Osteoblast (primary cell): ENCODE data around the gene RAB25. TPM values are rescaled to one million over a fixed set of nuclear protein-coding genes. Genes with fewer than 3 reads are reported as not detected.
"Not testable (repeated sequence)": the region's sequence is repeated elsewhere in the genome, so short reads cannot be mapped to it uniquely, and the experiment has no call there.

Source experiments
- DNase-seq: peaks from one replicate; pipeline ENCODE4 v3.0.0; 2011; ENCODE audit warnings: low spot score, mixed read lengths; ENCODE audit not compliant: insufficient read length; ENCODE audit errors: missing footprints
- H2AFZ ChIP-seq: 2 replicates; pipeline ENCODE4 v1.6.0; 2011; ENCODE audit warnings: mild to moderate bottlenecking, low read length
- H3K27ac ChIP-seq: 2 replicates; pipeline ENCODE4 v1.5.1; 2011; ENCODE audit warnings: mild to moderate bottlenecking, low read depth, low read length, moderate library complexity
- H3K27me3 ChIP-seq: 2 replicates; pipeline ENCODE4 v1.6.0; 2012; ENCODE audit warnings: mild to moderate bottlenecking, control low read depth, inconsistent platforms, low read length, moderate library complexity; ENCODE audit not compliant: insufficient read depth
- H3K36me3 ChIP-seq: 2 replicates; pipeline ENCODE4 v1.5.1; 2011; ENCODE audit warnings: mild to moderate bottlenecking, low read length, control low read depth, moderate library complexity; ENCODE audit not compliant: insufficient read depth
- H3K4me1 ChIP-seq: 2 replicates; pipeline ENCODE4 v1.5.1; 2011; ENCODE audit warnings: mild to moderate bottlenecking, low read length, control low read depth, moderate library complexity; ENCODE audit not compliant: insufficient read depth
- H3K4me2 ChIP-seq: 2 replicates; pipeline ENCODE4 v1.6.0; 2011; ENCODE audit warnings: mild to moderate bottlenecking, low read length; ENCODE audit not compliant: insufficient read depth
- H3K4me3 ChIP-seq: fragments of 200-600 bp; sonication (generic); 3 replicates; pipeline ENCODE4 v1.5.1; 2012; ENCODE audit warnings: mild to moderate bottlenecking, low read length, inconsistent platforms; ENCODE audit not compliant: insufficient read depth
- H3K79me2 ChIP-seq: 2 replicates; pipeline ENCODE4 v1.6.0; 2012; ENCODE audit warnings: mild to moderate bottlenecking, low read length, control low read depth, inconsistent platforms; ENCODE audit not compliant: insufficient read depth
- H3K9me3 ChIP-seq: 2 replicates; pipeline ENCODE4 v1.5.1; 2011; ENCODE audit warnings: low read depth, low read length, control low read depth
- H4K20me1 ChIP-seq: 2 replicates; pipeline ENCODE4 v1.6.0; 2012; ENCODE audit warnings: mild to moderate bottlenecking, low read length, control low read depth; ENCODE audit not compliant: insufficient read depth
- CTCF ChIP-seq: IDR thresholded peaks from 2 replicates; pipeline ENCODE4 v1.5.1; 2011; ENCODE audit warnings: mild to moderate bottlenecking, low read depth, low read length, moderate library complexity; ENCODE audit errors: extremely low read depth
- total RNA-seq: library from RNA; depleted of rRNA; stranded (reverse); fragments of >200 nt; gene quantifications from 2 replicates; pipeline ENCODE4 v1.2.3, GENCODE V29; 2012

RAB25 gene
- total RNA-seq, 1 donor = not detected

- Histone ChIP-seq H3K27ac (peak overlapping the region; percentile 98), H3K79me2 (peaks cover 74% of the 10 kb centered on the region), H3K4me3 (peak overlapping the region; percentile 99), H3K27me3 (no peaks in the 10 kb centered on the region), H3K9me3 (no peaks in the 10 kb centered on the region), H2AFZ (no peak overlapping the region), H3K4me1 (peaks cover 63% of the 10 kb centered on the region), H3K36me3 (peaks cover 20% of the 10 kb centered on the region), H3K4me2 (peak overlapping the region; percentile 84), H4K20me1 (peaks cover 48% of the 10 kb centered on the region)
- TF ChIP-seq CTCF = no peak
- no peak for DNase-seq
These were observed 54.8 kb downstream of the RAB25 start for GRCh38 chr1:156115514-156116374.

- H3K9me3 ChIP-seq, H2AFZ ChIP-seq, H3K27me3 ChIP-seq, DNase-seq: not testable (repeated sequence)
- Histone ChIP-seq H4K20me1 (peaks cover 56% of the 10 kb centered on the region), H3K4me3 (peak overlapping the region; percentile 99), H3K79me2 (peaks cover 84% of the 10 kb centered on the region), H3K4me2 (peak overlapping the region; percentile 84), H3K36me3 (peaks cover 23% of the 10 kb centered on the region), H3K4me1 (peaks cover 68% of the 10 kb centered on the region), H3K27ac (peak overlapping the region; percentile 98)
These were observed 55.8 kb downstream of the RAB25 start for GRCh38 chr1:156116731-156117130.

DNA sequence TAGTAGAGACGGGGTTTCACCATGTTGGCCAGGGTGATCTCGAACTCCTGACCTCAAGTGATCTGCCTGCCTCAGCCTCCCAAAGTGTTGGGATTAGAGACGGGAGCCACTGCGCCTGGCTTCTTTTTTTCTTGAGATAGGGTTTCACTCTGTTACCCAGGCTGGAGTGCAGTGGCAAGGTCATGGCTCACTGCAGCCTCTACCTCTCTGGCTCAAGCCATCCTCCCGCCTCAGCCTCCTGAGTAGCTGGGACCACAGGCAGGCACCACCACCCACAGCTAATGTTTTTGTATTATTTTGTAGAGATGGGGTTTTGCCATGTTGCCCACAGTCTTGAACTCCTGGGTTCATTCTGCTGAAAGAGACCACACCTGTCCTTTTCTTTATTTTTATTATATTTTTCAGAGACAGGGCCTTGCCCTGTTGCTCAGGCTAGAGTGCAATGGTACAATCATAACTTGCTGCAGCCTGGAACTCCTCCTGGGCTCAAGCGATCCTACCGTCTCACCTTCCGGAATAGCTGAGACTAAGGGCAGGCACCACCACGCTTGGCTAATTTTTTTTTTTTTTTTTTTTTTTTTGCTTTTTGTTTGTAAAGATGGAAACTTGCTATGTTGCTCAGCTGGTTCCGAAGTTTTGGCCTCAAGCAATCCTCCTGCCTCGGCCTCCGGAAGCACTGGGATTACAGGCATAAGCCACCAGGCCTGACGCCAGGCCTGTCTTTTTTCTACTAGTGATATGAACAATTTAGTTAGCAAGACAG, 56.6 kb downstream of the RAB25 start:
- TF ChIP-seq CTCF = no peak
- Histone ChIP-seq H3K27ac (peak overlapping the region; percentile 55), H2AFZ (no peak overlapping the region), H3K9me3 (no peaks in the 10 kb centered on the region), H3K79me2 (peaks cover 86% of the 10 kb centered on the region), H3K4me3 (peak overlapping the region; percentile 99), H3K27me3 (no peaks in the 10 kb centered on the region), H3K4me1 (peaks cover 68% of the 10 kb centered on the region), H3K36me3 (peaks cover 23% of the 10 kb centered on the region), H3K4me2 (peak overlapping the region; percentile 84), H4K20me1 (peaks cover 58% of the 10 kb centered on the region)
- no peak for DNase-seq

GRCh38 chr1:156118177-156118868, 57.4 kb downstream of the RAB25 start:
- Histone ChIP-seq H3K27ac (peak overlapping the region; percentile 55), H3K4me3 (peak overlapping the region; percentile 99), H3K4me2 (peak overlapping the region; percentile 84), H4K20me1 (peaks cover 60% of the 10 kb centered on the region), H3K79me2 (peaks cover 90% of the 10 kb centered on the region), H3K27me3 (no peaks in the 10 kb centered on the region), H3K36me3 (peaks cover 23% of the 10 kb centered on the region), H3K4me1 (peaks cover 70% of the 10 kb centered on the region), H3K9me3 (no peaks in the 10 kb centered on the region), H2AFZ (no peak overlapping the region)
- TF ChIP-seq CTCF = no peak
- DNase-seq = peak; percentile 82
